IMR-90 (cell line): Measurements from ENCODE around the gene DDX10. TPM values are rescaled to one million over a fixed set of nuclear protein-coding genes. Genes with fewer than 3 reads are reported as not detected.

Experiments
- ATAC-seq: fragments of 200-7000 bp; cut with Tn5 transposase; 2 replicates; pipeline ENCODE4 v1.9.1; 2020; ENCODE audit warnings: low read depth, mild to moderate bottlenecking, moderate library complexity
- BruUV-seq: library from RNA; stranded (reverse); fragments of 400-500 nt; replicated peaks from 2 replicates; lab custom pipeline; 2021; lab: Mats Ljungman, UMichigan
- CTCF ChIA-PET: fragments of 300-600 bp; formaldehyde crosslinking; extraction: SDS; loops from one replicate; lab custom pipeline; 2021; ENCODE audit warnings: antibody characterized with exemption; lab: Yijun Ruan, JAX
- POLR2A ChIA-PET: fragments of 300-600 bp; sonication (Branson Sonifier 250); formaldehyde crosslinking; loops from one replicate; lab custom pipeline; 2022; ENCODE audit warnings: antibody characterized with exemption; ENCODE audit not compliant: unreplicated experiment; lab: Charles Lee
- DNase-seq: peaks from one replicate; pipeline ENCODE4 v3.0.0; 2013
- H2AFZ ChIP-seq: replicated peaks from 2 replicates; pipeline ENCODE3; 2013; ENCODE audit warnings: low read length, mild to moderate bottlenecking; ENCODE audit not compliant: poor library complexity
- H2AK5ac ChIP-seq: 2 replicates; pipeline ENCODE4 v1.6.1; 2013; ENCODE audit warnings: low read depth, low read length, inconsistent platforms
- H2AK9ac ChIP-seq: replicated peaks from 2 replicates; pipeline ENCODE3; 2013; ENCODE audit warnings: mild to moderate bottlenecking, low read depth, low read length, moderate library complexity; ENCODE audit not compliant: poor library complexity
- H2BK120ac ChIP-seq: 2 replicates; pipeline ENCODE4 v1.6.1; 2013; ENCODE audit warnings: low read depth, low read length, inconsistent platforms
- H2BK15ac ChIP-seq: 3 replicates; pipeline ENCODE4 v1.6.1; 2013; ENCODE audit warnings: low read depth, low read length, inconsistent platforms
- H2BK20ac ChIP-seq: 2 replicates; pipeline ENCODE4 v1.6.1; 2013; ENCODE audit warnings: low read depth, mild to moderate bottlenecking, inconsistent platforms, low read length, moderate library complexity
- H2BK5ac ChIP-seq: 2 replicates; pipeline ENCODE4 v1.6.1; 2013; ENCODE audit warnings: mild to moderate bottlenecking, low read depth, low read length, inconsistent platforms; ENCODE audit not compliant: poor library complexity, severe bottlenecking
- H3K14ac ChIP-seq: replicated peaks from 2 replicates; pipeline ENCODE4 v1.6.1; 2013; ENCODE audit warnings: low read depth, low read length, inconsistent platforms
- H3K18ac ChIP-seq: 2 replicates; pipeline ENCODE4 v1.6.1; 2013; ENCODE audit warnings: low read depth, low read length, control low read depth
- H3K23ac ChIP-seq: 2 replicates; pipeline ENCODE4 v1.6.1; 2013; ENCODE audit warnings: low read depth, low read length, inconsistent platforms
- H3K27ac ChIP-seq: 2 replicates; pipeline ENCODE4 v1.5.1; 2013; ENCODE audit warnings: mild to moderate bottlenecking, control low read depth, low read length; ENCODE audit not compliant: insufficient read depth
- H3K27me3 ChIP-seq: 2 replicates; pipeline ENCODE4 v1.6.1; 2013; ENCODE audit warnings: low read length; ENCODE audit not compliant: control insufficient read depth, insufficient read depth
- H3K36me3 ChIP-seq: 2 replicates; pipeline ENCODE4 v1.6.1; 2013; ENCODE audit warnings: low read length, mixed read lengths; ENCODE audit not compliant: control insufficient read depth, insufficient read depth
- H3K4ac ChIP-seq: 2 replicates; pipeline ENCODE4 v1.6.1; 2013; ENCODE audit warnings: low read depth, low read length, inconsistent platforms
- H3K4me1 ChIP-seq: 2 replicates; pipeline ENCODE4 v1.6.1; 2013; ENCODE audit warnings: low read length, mixed read lengths; ENCODE audit not compliant: control insufficient read depth, insufficient read depth
- H3K4me2 ChIP-seq: 2 replicates; pipeline ENCODE4 v1.6.1; 2013; ENCODE audit warnings: low read depth, mild to moderate bottlenecking, control low read depth, low read length, moderate library complexity
- H3K4me3 ChIP-seq: 2 replicates; pipeline ENCODE4 v1.5.1; 2013; ENCODE audit warnings: low read depth, mild to moderate bottlenecking, control low read depth, low read length, moderate library complexity; ENCODE audit not compliant: insufficient read depth
- H3K56ac ChIP-seq: 2 replicates; pipeline ENCODE4 v1.6.1; 2013; ENCODE audit warnings: low read length, inconsistent platforms; ENCODE audit not compliant: insufficient read depth; ENCODE audit errors: extremely low read depth
- H3K79me1 ChIP-seq, 2 experiments: 2 replicates each; pipeline ENCODE4 v1.6.1; 2013; ENCODE audit warnings: low read length in 2 of 2, inconsistent platforms in 1 of 2, low read depth in 1 of 2
- H3K9ac ChIP-seq: 2 replicates; pipeline ENCODE4 v1.6.1; 2013; ENCODE audit warnings: low read depth, low read length, control low read depth
- H3K9me1 ChIP-seq: 2 replicates; pipeline ENCODE4 v1.6.1; 2013; ENCODE audit warnings: low read length, inconsistent platforms; ENCODE audit not compliant: insufficient read depth
- H3K9me3 ChIP-seq: 2 replicates; pipeline ENCODE4 v1.6.1; 2013; ENCODE audit warnings: low read length; ENCODE audit not compliant: control insufficient read depth, insufficient read depth
- H4K20me1 ChIP-seq: 2 replicates; pipeline ENCODE4 v1.6.1; 2013; ENCODE audit warnings: low read length, inconsistent platforms; ENCODE audit not compliant: insufficient read depth
- H4K5ac ChIP-seq: 2 replicates; pipeline ENCODE4 v1.6.1; 2013; ENCODE audit warnings: mild to moderate bottlenecking, low read depth, low read length, control low read depth
- H4K8ac ChIP-seq, 2 experiments: 2 replicates each; pipeline ENCODE4 v1.6.1; 2013; ENCODE audit warnings: low read depth in 2 of 2, low read length in 2 of 2, control low read depth in 1 of 2, inconsistent platforms in 1 of 2
- H4K91ac ChIP-seq: 2 replicates; pipeline ENCODE4 v1.6.1; 2013; ENCODE audit warnings: low read depth, low read length, inconsistent platforms; ENCODE audit not compliant: insufficient read depth
- CEBPB ChIP-seq: IDR thresholded peaks from 2 replicates; pipeline ENCODE4 v1.6.1; 2012; ENCODE audit warnings: low read depth, low read length, improper control_type of control experiment
- MAFK ChIP-seq: IDR thresholded peaks from 2 replicates; pipeline ENCODE4 v1.6.1; 2012; ENCODE audit warnings: low read depth, low read length, improper control_type of control experiment
- MAZ ChIP-seq: IDR thresholded peaks from 2 replicates; pipeline ENCODE4 v1.6.1; 2012; ENCODE audit warnings: low read depth, mild to moderate bottlenecking, low read length, improper control_type of control experiment, moderate library complexity, borderline replicate concordance
- MXI1 ChIP-seq: IDR thresholded peaks from 2 replicates; pipeline ENCODE4 v1.6.1; 2012; ENCODE audit warnings: low read depth, mild to moderate bottlenecking, low read length, moderate library complexity, borderline replicate concordance
- NFE2L2 ChIP-seq: fragments of 150-350 bp; IDR thresholded peaks from 2 replicates; pipeline ENCODE4 v1.6.1; 2016; ENCODE audit warnings: low read depth, mild to moderate bottlenecking, low read length
- POLR2A ChIP-seq: IDR thresholded peaks from 2 replicates; pipeline ENCODE4 v1.6.1; 2012; ENCODE audit warnings: mild to moderate bottlenecking, low read depth, low read length
- RCOR1 ChIP-seq: IDR thresholded peaks from 2 replicates; pipeline ENCODE4 v1.6.1; 2012; ENCODE audit warnings: mild to moderate bottlenecking, low read length, improper control_type of control experiment; ENCODE audit not compliant: insufficient replicate concordance
- RFX5 ChIP-seq: IDR thresholded peaks from 2 replicates; pipeline ENCODE4 v1.8.0; 2012; ENCODE audit warnings: low read depth, mild to moderate bottlenecking, low read length, moderate library complexity
- SMC3 ChIP-seq: fragments of 150-350 bp; IDR thresholded peaks from 2 replicates; pipeline ENCODE4 v1.6.1; 2016; ENCODE audit warnings: low read depth, mild to moderate bottlenecking, antibody characterized with exemption, low read length, moderate library complexity
- WGBS, 2 experiments: methylation state at CpG; one replicate each; pipeline versions ENCODE4 v1.1.5 to v1.1.7; 2013; ENCODE audit warnings: missing lambda C conversion rate in 2 of 2; ENCODE audit not compliant: insufficient read length in 1 of 2; ENCODE audit errors: extremely low coverage in 2 of 2; 5-methylcytosine and 5-hydroxymethylcytosine counted together
- dilution Hi-C: fragments of 300-500 bp; cut with HindIII; formaldehyde crosslinking; loops from one replicate; pipeline ENCODE4 v1.14.3; 2018; ENCODE audit warnings: low sequenced_read_pairs; ENCODE audit not compliant: unreplicated experiment
- in situ Hi-C: fragments of 300-500 bp; cut with MboI; formaldehyde crosslinking; loops from 3 replicates; pipeline ENCODE4 v1.14.3; 2019; ENCODE audit warnings: low sequenced_read_pairs, inconsistent platforms, mixed read lengths
- intact Hi-C: fragments of 100-400 bp; cut with micrococcal nuclease; formaldehyde crosslinking; loops from 2 replicates; pipeline ENCODE4 v1.10.0; 2022
- polyA plus RNA-seq, 3 experiments: library from polyadenylated mRNA; depleted of rRNA; stranded (reverse); fragments of >200 nt; gene quantifications; 2 replicates each; pipeline ENCODE4 v1.2.3, GENCODE V29; 2012; ENCODE audit warnings: low replicate concordance in 1 of 3
- total RNA-seq: library from RNA; depleted of rRNA; stranded (reverse); fragments of >200 nt; gene quantifications from 2 replicates; pipeline ENCODE4 v1.2.3, GENCODE V29; 2012
- TF ChIP-seq, protein P1 (sequence below): conservative IDR thresholded peaks from 2 replicates; pipeline ENCODE4 v1.5.1; 2012; ENCODE audit warnings: mild to moderate bottlenecking, low read depth, low read length, improper control_type of control experiment
- TF ChIP-seq, protein P2 (sequence below): fragments of 150-350 bp; IDR thresholded peaks from 2 replicates; pipeline ENCODE4 v1.6.1; 2016; ENCODE audit warnings: low read depth, mild to moderate bottlenecking, low read length, moderate library complexity, borderline replicate concordance
- TF ChIP-seq, protein P3 (sequence below): fragments of 150-350 bp; IDR thresholded peaks from 2 replicates; pipeline ENCODE4 v1.6.1; 2017; ENCODE audit warnings: mild to moderate bottlenecking, antibody characterized with exemption, low read length, low read depth

Gene DDX10
- total and polyA plus RNA-seq, 2 of the 4 experiments (the other 2 are of a cell fraction) = 20.0 to 31.9 TPM

DNA sequence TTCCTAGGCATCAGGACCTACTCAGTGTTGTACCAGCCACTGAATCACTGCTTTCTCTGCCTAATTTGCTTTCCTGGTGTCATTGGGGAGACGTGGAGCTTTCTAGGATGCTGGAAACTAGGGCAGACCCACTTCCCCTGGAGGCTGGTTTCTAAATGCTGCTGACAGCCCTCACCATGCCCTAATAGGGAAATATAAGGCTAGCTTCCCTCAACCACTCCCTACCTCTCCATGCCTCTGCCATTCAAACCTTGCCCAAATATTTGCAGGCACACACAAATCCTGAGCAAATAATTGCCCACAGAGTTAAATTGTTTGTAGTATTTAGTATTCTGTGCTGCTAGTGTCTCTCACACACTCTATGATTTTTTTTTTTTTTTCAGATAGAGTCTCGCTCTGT is 310.2 kb downstream of the DDX10 start:
- peak overlapping the region; percentile 80 for H2BK20ac ChIP-seq
- peak overlapping the region; percentile 36 for H2AFZ ChIP-seq
- no peak overlapping the region for H3K4me3 ChIP-seq
- H4K8ac ChIP-seq = peak overlapping the region; percentile 44 to 61; a peak in 2 of 4 replicates
- POLR2A ChIA-PET = no interaction called here
- WGBS, 2 experiments = no CpG with 5 or more reads among the region's 2 CpGs
- CTCF ChIA-PET = no interaction called here
- H3K79me1 ChIP-seq = no peaks in the 10 kb centered on the region
- no peak overlapping the region for H3K4me2 ChIP-seq
- no peak overlapping the region for H3K9ac ChIP-seq
- no peaks in the 10 kb centered on the region for H3K9me3 ChIP-seq
- DNase-seq = no peak
- H4K20me1 ChIP-seq = no peaks in the 10 kb centered on the region
- peak overlapping the region; percentile 75 for H3K4ac ChIP-seq
- no peak for ATAC-seq
- H3K4me1 ChIP-seq = peaks cover 4% of the 10 kb centered on the region
- no peaks in the 10 kb centered on the region for H3K36me3 ChIP-seq
- peak overlapping the region; percentile 58; the same call in 2 of the 3 replicates for H2BK15ac ChIP-seq
- H2AK9ac ChIP-seq = no peak overlapping the region
- no peaks in the 10 kb centered on the region for H3K27me3 ChIP-seq
- H3K56ac ChIP-seq = no peak overlapping the region; the same call in 1 of the 2 replicates
- peaks cover 20% of the 10 kb centered on the region for H3K9me1 ChIP-seq
- H3K23ac ChIP-seq = no peak overlapping the region
- TF ChIP-seq MXI1 (no peak), RFX5 (no peak), CEBPB (no peak), RCOR1 (no peak), SMC3 (no peak), POLR2A (no peak), MAFK (no peak), NFE2L2 (no peak), MAZ (no peak)
- TF ChIP-seq, protein P1, sequence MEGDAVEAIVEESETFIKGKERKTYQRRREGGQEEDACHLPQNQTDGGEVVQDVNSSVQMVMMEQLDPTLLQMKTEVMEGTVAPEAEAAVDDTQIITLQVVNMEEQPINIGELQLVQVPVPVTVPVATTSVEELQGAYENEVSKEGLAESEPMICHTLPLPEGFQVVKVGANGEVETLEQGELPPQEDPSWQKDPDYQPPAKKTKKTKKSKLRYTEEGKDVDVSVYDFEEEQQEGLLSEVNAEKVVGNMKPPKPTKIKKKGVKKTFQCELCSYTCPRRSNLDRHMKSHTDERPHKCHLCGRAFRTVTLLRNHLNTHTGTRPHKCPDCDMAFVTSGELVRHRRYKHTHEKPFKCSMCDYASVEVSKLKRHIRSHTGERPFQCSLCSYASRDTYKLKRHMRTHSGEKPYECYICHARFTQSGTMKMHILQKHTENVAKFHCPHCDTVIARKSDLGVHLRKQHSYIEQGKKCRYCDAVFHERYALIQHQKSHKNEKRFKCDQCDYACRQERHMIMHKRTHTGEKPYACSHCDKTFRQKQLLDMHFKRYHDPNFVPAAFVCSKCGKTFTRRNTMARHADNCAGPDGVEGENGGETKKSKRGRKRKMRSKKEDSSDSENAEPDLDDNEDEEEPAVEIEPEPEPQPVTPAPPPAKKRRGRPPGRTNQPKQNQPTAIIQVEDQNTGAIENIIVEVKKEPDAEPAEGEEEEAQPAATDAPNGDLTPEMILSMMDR = no peak
- TF ChIP-seq, protein P2, sequence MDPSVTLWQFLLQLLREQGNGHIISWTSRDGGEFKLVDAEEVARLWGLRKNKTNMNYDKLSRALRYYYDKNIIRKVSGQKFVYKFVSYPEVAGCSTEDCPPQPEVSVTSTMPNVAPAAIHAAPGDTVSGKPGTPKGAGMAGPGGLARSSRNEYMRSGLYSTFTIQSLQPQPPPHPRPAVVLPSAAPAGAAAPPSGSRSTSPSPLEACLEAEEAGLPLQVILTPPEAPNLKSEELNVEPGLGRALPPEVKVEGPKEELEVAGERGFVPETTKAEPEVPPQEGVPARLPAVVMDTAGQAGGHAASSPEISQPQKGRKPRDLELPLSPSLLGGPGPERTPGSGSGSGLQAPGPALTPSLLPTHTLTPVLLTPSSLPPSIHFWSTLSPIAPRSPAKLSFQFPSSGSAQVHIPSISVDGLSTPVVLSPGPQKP = no peak
- TF ChIP-seq, protein P3, sequence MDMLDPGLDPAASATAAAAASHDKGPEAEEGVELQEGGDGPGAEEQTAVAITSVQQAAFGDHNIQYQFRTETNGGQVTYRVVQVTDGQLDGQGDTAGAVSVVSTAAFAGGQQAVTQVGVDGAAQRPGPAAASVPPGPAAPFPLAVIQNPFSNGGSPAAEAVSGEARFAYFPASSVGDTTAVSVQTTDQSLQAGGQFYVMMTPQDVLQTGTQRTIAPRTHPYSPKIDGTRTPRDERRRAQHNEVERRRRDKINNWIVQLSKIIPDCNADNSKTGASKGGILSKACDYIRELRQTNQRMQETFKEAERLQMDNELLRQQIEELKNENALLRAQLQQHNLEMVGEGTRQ = no peak
- H3K18ac ChIP-seq = peak overlapping the region; percentile 61; the same call in 1 of the 2 replicates
- H2BK120ac ChIP-seq = peak overlapping the region; percentile 61
- H2AK5ac ChIP-seq = peak overlapping the region; percentile 69
- intact Hi-C loops (no loop called here), in situ Hi-C loops (no loop called here), dilution Hi-C loops (no loop called here)
- H4K91ac ChIP-seq = peak overlapping the region; percentile 32
- H3K14ac ChIP-seq = peak overlapping the region; percentile 31; the same call in 1 of the 2 replicates
- no peak overlapping the region for H4K5ac ChIP-seq
- H3K27ac ChIP-seq = no peak overlapping the region
- no TSS peak for BruUV-seq
- H2BK5ac ChIP-seq = no peak overlapping the region
